HCT116 (cell line): ENCODE measurements around the gene NFKB2.

Experiments used
- CTCF ChIP-seq, 3 experiments: fragments of 200-600 bp in 1 of 3; sonication (generic) in 1 of 3; IDR thresholded peaks in 2 of 3; conservative IDR thresholded peaks in 1 of 3; 2 replicates each; pipeline ENCODE4 v1.5.1; 2012 to 2017; ENCODE audit warnings: low read depth in 2 of 3, low read length in 2 of 3, antibody characterized with exemption in 1 of 3, borderline replicate concordance in 1 of 3, control low read depth in 1 of 3, mild to moderate bottlenecking in 1 of 3, mixed read lengths in 1 of 3, mixed run types in 1 of 3, moderate library complexity in 1 of 3; ENCODE audit not compliant: insufficient read depth in 1 of 3
- POLR2A ChIP-seq: IDR thresholded peaks from 2 replicates; pipeline ENCODE4 v1.7.0; 2011; ENCODE audit warnings: borderline replicate concordance; ENCODE audit not compliant: insufficient read depth, insufficient read length; ENCODE audit errors: extremely low read depth
- POLR2AphosphoS5 ChIP-seq: IDR thresholded peaks from 2 replicates; pipeline ENCODE4 v1.6.1; 2011; ENCODE audit warnings: mild to moderate bottlenecking, low read depth, low read length, moderate library complexity
- REST ChIP-seq: IDR thresholded peaks from 2 replicates; pipeline ENCODE4 v1.6.1; 2012; ENCODE audit warnings: low read depth
- SIN3A ChIP-seq: IDR thresholded peaks from 2 replicates; pipeline ENCODE4 v1.6.1; 2012; ENCODE audit warnings: low read depth
- SP1 ChIP-seq: IDR thresholded peaks from 2 replicates; pipeline ENCODE4 v1.6.1; 2012; ENCODE audit warnings: low read depth
- TCF7L2 ChIP-seq: IDR thresholded peaks from 2 replicates; pipeline ENCODE4 v1.7.0; 2011; ENCODE audit warnings: borderline replicate concordance, inconsistent platforms; ENCODE audit not compliant: insufficient read depth, insufficient read length; ENCODE audit errors: extremely low read depth
- YY1 ChIP-seq: IDR thresholded peaks from 2 replicates; pipeline ENCODE4 v1.6.1; 2011; ENCODE audit warnings: low read length, low read depth, moderate library complexity, mild to moderate bottlenecking; ENCODE audit not compliant: insufficient replicate concordance; ENCODE audit errors: extremely low read depth

- TF ChIP-seq YY1 (no peak), POLR2A (no peak), POLR2AphosphoS5 (no peak), SP1 (no peak), CTCF (IDR thresholded peaks at IDR 0.05 in 2 of 3, conservative IDR thresholded peaks at IDR 0.05 in 1 of 3; ENCODE audit: borderline replicate concordance in 1 of 3, insufficient read depth in 1 of 3, low read depth in 2 of 3, low read length in 2 of 3) (no peak), SIN3A (no peak), REST (no peak), TCF7L2 (no peak)
Measured at GRCh38 chr10:102438374-102438773, 42.9 kb downstream of the NFKB2 start.
